Hepatocyte (in vitro differentiated cells): ENCODE data around the gene TM2D3. TPM values are rescaled to one million over a fixed set of nuclear protein-coding genes. Genes with fewer than 3 reads are reported as not detected.

Experiments
- DNase-seq: peaks from one replicate; pipeline ENCODE4 v3.0.0-alpha.2; 2016; ENCODE audit warnings: low spot score
- H2AFZ ChIP-seq: fragments of 200-600 bp; sonication (generic); 2 replicates; pipeline ENCODE4 v1.6.0; 2016; ENCODE audit warnings: antibody characterized with exemption, mild to moderate bottlenecking
- H3K27ac ChIP-seq: fragments of 200-600 bp; sonication (generic); 2 replicates; pipeline ENCODE4 v1.5.1; 2016; ENCODE audit warnings: mild to moderate bottlenecking
- H3K27me3 ChIP-seq: fragments of 200-600 bp; sonication (generic); 2 replicates; pipeline ENCODE4 v1.6.1; 2016
- H3K36me3 ChIP-seq: fragments of 200-600 bp; sonication (generic); replicated peaks from 2 replicates; pipeline ENCODE4 v1.5.1; 2016; ENCODE audit warnings: low read depth; ENCODE audit not compliant: insufficient read depth
- H3K4me1 ChIP-seq: fragments of 200-600 bp; sonication (generic); 2 replicates; pipeline ENCODE4 v1.5.1; 2016; ENCODE audit warnings: mild to moderate bottlenecking, moderate library complexity; ENCODE audit not compliant: insufficient read depth
- H3K4me2 ChIP-seq: fragments of 200-600 bp; sonication (generic); 2 replicates; pipeline ENCODE4 v1.6.0; 2016
- H3K4me3 ChIP-seq: fragments of 200-600 bp; sonication (generic); 2 replicates; pipeline ENCODE4 v1.5.1; 2016; ENCODE audit warnings: mild to moderate bottlenecking
- H3K79me2 ChIP-seq: fragments of 200-600 bp; sonication (generic); 2 replicates; pipeline ENCODE4 v1.6.0; 2017; ENCODE audit warnings: mild to moderate bottlenecking
- H3K9me2 ChIP-seq: fragments of 200-600 bp; sonication (generic); replicated peaks from 2 replicates; pipeline ENCODE4 v1.6.0; 2017; ENCODE audit warnings: mild to moderate bottlenecking; ENCODE audit not compliant: insufficient read depth
- H3K9me3 ChIP-seq: fragments of 200-600 bp; sonication (generic); 2 replicates; pipeline ENCODE4 v1.5.1; 2016; ENCODE audit warnings: low read depth, mild to moderate bottlenecking
- H4K20me1 ChIP-seq: fragments of 200-600 bp; sonication (generic); 2 replicates; pipeline ENCODE4 v1.6.0; 2016; ENCODE audit warnings: mild to moderate bottlenecking; ENCODE audit not compliant: insufficient read depth, poor library complexity, severe bottlenecking
- CTCF ChIP-seq: fragments of 200-600 bp; sonication (generic); IDR thresholded peaks from 2 replicates; pipeline ENCODE4 v1.5.1; 2016; ENCODE audit warnings: antibody characterized with exemption, mild to moderate bottlenecking; ENCODE audit not compliant: poor library complexity
- EZH2 ChIP-seq: fragments of 200-600 bp; sonication (generic); IDR thresholded peaks from 2 replicates; pipeline ENCODE4 v1.6.1; 2016; ENCODE audit warnings: antibody characterized with exemption, mild to moderate bottlenecking, borderline replicate concordance
- EZH2phosphoT487 ChIP-seq: fragments of 200-600 bp; sonication (generic); IDR thresholded peaks from one replicate; pipeline ENCODE4 v1.6.1; 2018; ENCODE audit warnings: antibody characterized with exemption, mild to moderate bottlenecking, low read depth, moderate library complexity; ENCODE audit not compliant: unreplicated experiment, severe bottlenecking
- WGBS: methylation state at CpG from one replicate; pipeline ENCODE4 v1.1.6; 2016; ENCODE audit warnings: low lambda C conversion rate; ENCODE audit errors: missing lambda C conversion rate; 5-methylcytosine and 5-hydroxymethylcytosine counted together
- polyA plus RNA-seq: library from polyadenylated mRNA; unstranded; fragments of >200 nt; fragmentation: Nextera tagmentation; extraction: Ambion mirVana; gene quantifications from 2 replicates; pipeline ENCODE4 v1.2.1, GENCODE V29; 2016
- total RNA-seq: library from RNA; depleted of rRNA; stranded (reverse); fragments of >200 nt; gene quantifications from 2 replicates; pipeline ENCODE4 v1.2.3, GENCODE V29; 2014

The TM2D3 gene
- total and polyA plus RNA-seq, 2 experiments from 2014 or later: 41.9 to 55.7 TPM

DNA sequence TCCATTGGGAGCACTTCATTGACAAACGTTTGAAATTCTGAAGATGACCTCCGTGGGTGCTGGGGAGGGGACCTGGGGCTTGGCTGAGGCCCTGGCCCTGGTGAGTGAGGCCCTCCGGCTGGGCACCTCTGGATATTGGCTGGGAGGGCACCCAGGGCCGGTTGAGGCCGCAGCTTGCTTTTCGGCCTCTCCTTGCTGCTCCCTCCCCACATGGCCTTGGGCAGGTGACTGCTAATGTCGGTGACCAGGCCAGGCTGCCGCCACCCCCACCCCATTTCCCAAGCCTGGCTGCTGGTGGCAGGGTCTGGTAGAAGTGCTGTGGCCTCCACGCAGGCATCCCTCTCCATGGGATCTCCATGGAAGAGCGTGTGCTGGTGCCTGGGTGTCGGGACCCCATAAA, 39.5 kb downstream of the TM2D3 start:
- Histone ChIP-seq H3K4me3 (no peak overlapping the region), H3K27ac (no peak overlapping the region), H3K9me3 (no peaks in the 10 kb centered on the region), H3K36me3 (no peaks in the 10 kb centered on the region), H2AFZ (no peak overlapping the region), H3K4me2 (no peak overlapping the region), H3K4me1 (peaks cover 20% of the 10 kb centered on the region), H3K27me3 (no peaks in the 10 kb centered on the region), H3K79me2 (no peaks in the 10 kb centered on the region), H3K9me2 (no peaks in the 10 kb centered on the region), H4K20me1 (no peaks in the 10 kb centered on the region)
- 92% methylated on average over 11 of the region's 11 CpGs for WGBS
- TF ChIP-seq CTCF: no peak
- no peak for TF ChIP-seq EZH2
- no peak for TF ChIP-seq EZH2phosphoT487
- no peak for DNase-seq

GRCh38 chr15:101611580-101612299, 40.4 kb downstream of the TM2D3 start:
- WGBS: 87% methylated on average over 10 of the region's 10 CpGs
- Histone ChIP-seq H3K27me3 (no peaks in the 10 kb centered on the region), H3K79me2 (no peaks in the 10 kb centered on the region), H3K4me3 (no peak overlapping the region), H2AFZ (no peak overlapping the region), H3K9me2 (no peaks in the 10 kb centered on the region), H3K4me2 (no peak overlapping the region), H3K9me3 (no peaks in the 10 kb centered on the region), H3K4me1 (peaks cover 18% of the 10 kb centered on the region), H4K20me1 (no peaks in the 10 kb centered on the region), H3K36me3 (no peaks in the 10 kb centered on the region), H3K27ac (no peak overlapping the region)
- TF ChIP-seq EZH2phosphoT487: no peak
- no peak for TF ChIP-seq CTCF
- TF ChIP-seq EZH2: no peak
- DNase-seq: no peak

DNA sequence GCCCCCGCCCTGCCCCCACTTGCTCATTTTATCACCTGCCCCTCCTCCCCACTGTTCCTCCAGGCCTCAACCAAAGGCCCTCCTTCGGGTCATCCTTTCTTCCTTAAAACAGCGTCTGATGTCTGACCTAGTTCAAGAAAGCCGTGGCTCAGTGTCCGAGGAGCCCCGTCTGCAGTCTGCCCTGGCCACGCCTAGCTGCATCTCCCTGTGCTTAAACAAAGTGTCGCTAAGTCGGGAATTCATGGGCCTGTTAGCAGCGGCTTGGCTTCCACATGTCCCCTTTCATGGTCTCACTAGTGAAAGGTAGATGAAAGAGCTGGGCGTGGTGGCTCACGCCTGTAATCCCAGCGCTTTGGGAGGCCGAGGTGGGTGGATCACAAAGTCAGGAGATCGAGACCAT, 41.2 kb downstream of the TM2D3 start:
- Histone ChIP-seq H3K4me1 (peaks cover 10% of the 10 kb centered on the region), H3K4me3 (no peak overlapping the region), H3K79me2 (no peaks in the 10 kb centered on the region), H3K9me2 (no peaks in the 10 kb centered on the region), H3K4me2 (no peak overlapping the region), H2AFZ (no peak overlapping the region), H3K36me3 (no peaks in the 10 kb centered on the region), H4K20me1 (no peaks in the 10 kb centered on the region), H3K27ac (no peak overlapping the region), H3K27me3 (no peaks in the 10 kb centered on the region), H3K9me3 (no peaks in the 10 kb centered on the region)
- DNase-seq: no peak
- WGBS: 91% methylated on average over 15 of the region's 15 CpGs
- TF ChIP-seq EZH2phosphoT487 (no peak), EZH2 (no peak), CTCF (no peak)
